Endometrium (tissue), 2 donors: Measurements from ENCODE around the gene METTL26.

Experiments
- FAIRE-seq: peaks from 2 replicates; lab custom pipeline; 2012; peaks lifted over from hg19 to GRCh38; lab: Jason Lieb, UNC
- donor health status: control.
- donor health status: control.

Gene METTL26

GRCh38 chr16:636206-637080 lies at the start of gene METTL26:
METTL26 (minus strand) TSS chr16:636305; CDS start chr16:636290, 15 bp downstream.
- no peak for FAIRE-seq

DNA sequence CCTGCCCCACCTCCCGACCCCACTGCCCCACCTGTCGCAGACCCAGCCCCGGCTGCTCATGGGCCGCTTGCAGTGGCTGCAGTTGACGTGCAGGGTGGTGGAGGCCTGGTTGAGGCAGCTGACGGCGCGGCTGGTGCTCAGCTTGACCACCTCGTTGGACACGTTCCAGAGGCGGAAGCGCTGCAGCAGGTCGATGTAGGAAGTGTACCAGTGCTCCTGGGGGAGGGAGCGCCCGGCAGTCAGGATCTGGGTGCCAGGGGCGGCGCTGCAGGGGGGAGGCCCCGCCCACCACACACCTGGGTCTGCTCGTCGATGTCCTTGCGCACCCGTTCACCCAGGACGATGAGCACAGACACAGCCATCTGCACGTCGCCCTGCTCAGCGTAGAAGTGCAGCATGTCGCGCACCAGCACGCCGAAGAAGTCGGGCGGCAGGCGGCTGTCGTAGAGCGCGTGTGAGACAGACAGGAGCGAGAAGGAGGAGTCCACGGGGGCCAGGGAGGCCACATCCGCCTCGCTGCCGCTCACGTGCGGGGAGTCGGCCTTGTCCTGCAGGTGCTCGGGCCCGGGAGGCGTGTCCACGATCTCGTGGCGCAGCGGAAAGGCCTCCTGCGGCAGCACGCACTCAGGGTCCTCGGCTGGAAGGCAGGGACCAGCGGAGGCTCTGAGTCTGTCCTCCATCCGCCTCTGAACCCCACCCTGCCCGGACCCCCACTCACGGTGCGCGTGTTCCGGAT lies 49.0 kb upstream of the METTL26 start:
- no peak for FAIRE-seq

- no peak for FAIRE-seq
These were observed 48.1 kb upstream of the METTL26 start, which contains the start of gene JMJD8 for GRCh38 chr16:684071-684794. JMJD8 (minus strand) TSS chr16:684334; CDS start chr16:684319, 15 bp downstream.

- FAIRE-seq = no peak
These were observed 47.4 kb upstream of the METTL26 start for GRCh38 chr16:683396-684070.

DNA sequence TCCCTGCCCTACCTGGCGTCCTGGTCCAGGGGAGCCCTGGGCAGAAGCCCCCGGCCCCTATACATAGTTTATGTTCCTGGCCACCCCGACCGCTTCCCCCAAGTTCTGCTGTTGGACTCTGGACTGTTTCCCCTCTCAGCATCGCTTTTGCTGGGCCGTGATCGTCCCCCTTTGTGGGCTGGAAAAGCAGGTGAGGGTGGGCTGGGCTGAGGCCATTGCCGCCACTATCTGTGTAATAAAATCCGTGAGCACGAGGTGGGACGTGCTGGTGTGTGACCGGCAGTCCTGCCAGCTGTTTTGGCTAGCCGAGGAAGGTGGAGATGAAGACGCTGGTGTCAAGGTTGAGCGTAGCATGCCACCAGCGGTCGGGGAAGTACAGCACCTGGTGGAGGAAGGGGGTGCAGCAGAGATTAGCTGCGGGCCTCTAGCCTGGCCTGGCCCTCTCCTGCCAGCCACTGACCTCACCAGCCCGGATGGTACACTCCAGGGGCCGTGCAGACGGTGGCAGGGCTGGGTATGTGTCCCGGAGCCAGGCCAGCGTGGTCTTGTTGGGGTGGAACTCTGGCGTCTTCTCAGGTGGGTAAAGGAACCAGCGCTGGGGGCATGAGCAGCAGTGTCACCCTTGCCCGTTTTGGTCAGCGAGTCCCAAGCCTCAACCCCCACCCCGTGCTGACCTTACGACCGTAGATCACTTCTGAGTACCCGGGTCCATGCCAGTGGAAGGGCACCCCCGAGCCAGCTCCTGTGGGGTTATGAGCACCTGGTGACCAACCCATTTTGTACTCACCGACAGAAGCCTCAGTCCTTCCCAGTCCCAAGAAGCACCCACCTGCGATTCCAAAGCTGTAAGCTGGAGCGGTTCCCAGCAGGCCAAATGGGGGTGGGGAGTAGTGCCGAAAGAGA lies 46.6 kb upstream of the METTL26 start:
- no peak for FAIRE-seq

DNA sequence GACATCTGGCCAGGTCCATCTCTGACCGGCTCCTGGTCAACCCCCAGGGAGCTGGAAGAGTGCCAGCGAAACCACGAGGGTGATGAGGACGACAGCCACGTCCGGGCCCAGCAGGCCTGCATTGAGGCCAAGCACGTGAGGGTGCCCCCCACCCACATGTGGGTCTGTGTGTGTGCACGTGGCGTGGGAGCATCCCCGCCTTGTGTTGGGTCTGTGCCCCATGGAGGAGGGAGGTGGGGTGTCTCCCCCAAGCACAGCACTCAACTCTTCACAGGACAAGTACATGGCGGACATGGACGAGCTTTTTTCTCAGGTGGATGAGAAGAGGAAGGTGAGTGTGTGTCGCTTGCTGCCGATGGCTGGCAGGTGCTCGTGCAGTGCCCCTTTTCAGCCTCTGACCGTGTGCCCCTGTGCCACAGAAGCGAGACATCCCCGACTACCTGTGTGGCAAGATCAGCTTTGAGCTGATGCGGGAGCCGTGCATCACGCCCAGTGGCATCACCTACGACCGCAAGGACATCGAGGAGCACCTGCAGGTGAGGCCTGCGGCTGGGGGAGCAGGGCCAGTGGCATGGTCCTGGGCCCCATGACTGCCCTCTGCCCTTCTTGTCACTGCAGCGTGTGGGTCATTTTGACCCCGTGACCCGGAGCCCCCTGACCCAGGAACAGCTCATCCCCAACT lies 45.8 kb upstream of the METTL26 start:
- FAIRE-seq = no peak

- FAIRE-seq = no peak
These were observed 45.1 kb upstream of the METTL26 start for GRCh38 chr16:680967-681745.

GRCh38 chr16:680625-680945 lies 44.5 kb upstream of the METTL26 start:
- FAIRE-seq = no peak

GRCh38 chr16:679814-680624 lies 43.9 kb upstream of the METTL26 start, which contains the start of gene STUB1:
STUB1 (plus strand) TSS chr16:680410; CDS start chr16:680526, 116 bp downstream.
- FAIRE-seq = no peak

DNA sequence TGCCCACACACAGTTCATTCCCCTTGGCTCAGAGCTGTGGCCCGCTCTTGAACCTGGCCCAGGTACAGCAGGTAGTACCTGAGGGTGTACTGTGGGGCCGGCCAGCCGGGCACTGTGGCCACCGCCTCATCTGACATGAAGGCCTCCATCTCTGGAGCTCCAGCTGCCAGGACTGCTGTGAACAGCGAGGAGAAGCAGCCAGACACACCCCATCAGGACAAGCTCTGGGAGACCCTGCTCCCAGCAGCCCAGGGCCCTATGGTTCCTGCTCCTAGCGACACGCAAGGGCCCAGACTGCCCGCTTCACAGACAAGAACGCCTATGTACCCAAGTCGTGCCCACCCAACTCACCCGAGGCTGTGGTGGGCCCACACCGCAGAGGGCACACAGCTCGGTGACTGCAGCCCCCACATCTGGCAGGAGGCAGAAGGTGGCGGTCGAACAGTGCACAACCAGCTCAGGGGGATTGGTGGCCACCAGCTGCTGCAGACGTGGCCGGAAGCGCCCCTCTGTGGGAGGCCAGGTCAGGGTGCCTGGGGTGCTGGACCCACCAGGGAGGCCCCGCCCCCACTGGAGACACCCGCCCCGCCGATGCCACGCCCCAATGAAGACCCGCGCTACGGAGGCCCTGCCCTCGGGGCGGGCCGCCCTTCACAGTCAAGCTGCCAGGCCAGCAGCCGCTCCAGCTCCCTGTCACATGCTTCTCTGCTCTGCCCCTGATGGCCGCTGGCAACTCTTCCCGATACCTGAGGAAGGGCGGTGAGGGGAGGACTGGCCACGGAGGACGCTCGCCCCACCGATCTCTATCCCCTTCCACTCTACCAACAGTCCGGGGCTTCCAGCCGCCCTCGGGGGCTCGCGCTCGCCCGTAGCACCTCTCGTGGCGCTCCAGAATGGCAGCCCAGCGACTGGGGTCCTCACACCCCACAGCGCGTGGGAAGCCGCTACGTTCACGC lies 43.0 kb upstream of the METTL26 start:
- no peak for FAIRE-seq

GRCh38 chr16:678209-678857 lies 42.2 kb upstream of the METTL26 start:
- no peak for FAIRE-seq

- no peak for FAIRE-seq
These were observed 41.4 kb upstream of the METTL26 start for GRCh38 chr16:677316-678190.

DNA sequence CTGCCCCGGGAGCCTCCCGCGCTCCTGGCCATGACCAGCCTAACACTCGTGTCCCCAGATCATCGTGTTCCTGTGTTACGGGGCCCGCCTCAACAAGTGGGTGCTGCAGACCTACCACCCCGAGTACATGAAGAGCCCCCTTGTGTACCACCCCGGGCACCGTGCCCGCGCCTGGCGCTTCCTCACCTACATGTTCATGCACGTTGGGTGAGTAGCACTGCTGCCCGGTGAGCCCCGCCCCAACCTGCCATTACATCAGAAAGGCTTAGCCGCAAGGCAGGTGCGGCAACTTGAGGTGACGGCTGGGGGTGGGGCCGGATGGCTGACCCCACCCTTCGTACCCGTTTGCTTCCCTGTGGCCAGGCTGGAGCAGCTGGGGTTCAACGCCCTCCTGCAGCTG lies 40.8 kb upstream of the METTL26 start:
- no peak for FAIRE-seq

DNA sequence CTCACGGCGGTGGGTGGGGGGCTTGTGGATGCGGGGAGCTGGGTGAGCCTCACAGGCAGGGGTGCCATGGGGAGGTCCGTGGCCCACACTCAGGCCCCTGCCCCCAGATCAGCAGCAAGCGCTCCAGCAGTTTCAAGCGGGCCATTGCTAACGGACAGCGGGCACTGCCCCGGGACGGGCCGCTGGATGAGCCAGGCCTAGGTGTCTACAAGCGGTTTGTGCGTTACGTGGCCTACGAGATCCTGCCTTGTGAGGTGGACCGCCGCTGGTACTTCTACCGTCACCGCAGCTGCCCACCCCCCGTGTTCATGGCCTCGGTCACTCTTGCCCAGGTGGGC lies 40.4 kb upstream of the METTL26 start:
- FAIRE-seq = no peak

DNA sequence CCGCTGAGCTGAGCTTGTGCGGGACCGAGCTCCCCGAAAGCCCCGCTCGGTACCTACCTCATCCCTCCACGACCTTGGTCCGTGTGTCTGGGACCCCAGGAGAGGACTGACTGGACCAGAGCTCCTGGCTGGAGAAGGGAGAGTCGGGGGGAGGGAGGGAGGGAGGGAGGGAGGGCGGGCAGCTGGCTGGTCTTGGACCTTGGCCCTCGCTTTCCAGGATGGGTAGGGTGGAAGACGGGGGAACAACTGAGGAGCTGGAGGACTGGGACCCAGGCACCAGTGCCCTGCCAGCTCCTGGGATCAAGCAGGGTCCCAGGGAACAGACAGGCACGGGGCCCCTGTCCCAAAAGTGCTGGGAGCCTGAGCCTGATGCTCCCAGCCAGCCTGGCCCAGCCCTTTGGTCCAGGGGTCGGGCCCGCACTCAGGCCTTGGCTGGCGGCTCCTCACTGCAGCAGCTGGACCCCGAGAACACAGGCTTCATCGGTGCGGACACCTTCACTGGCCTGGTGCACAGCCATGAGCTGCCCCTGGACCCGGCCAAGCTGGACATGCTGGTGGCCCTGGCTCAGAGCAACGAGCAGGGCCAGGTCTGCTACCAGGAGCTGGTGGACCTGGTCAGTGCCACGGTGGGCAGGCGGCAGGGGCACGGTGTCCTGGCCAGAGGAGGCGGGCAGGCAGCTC lies 39.9 kb upstream of the METTL26 start:
- FAIRE-seq = no peak
